Epithelial cell of esophagus (primary cell): ENCODE measurements around the gene NAGS.
"Not testable (repeated sequence)": the region's sequence is repeated elsewhere in the genome, so short reads cannot be mapped to it uniquely, and the experiment has no call there.

Experiments
- DNase-seq: peaks from one replicate; pipeline ENCODE4 v3.0.0; 2010; ENCODE audit warnings: low read depth
- H3K4me3 ChIP-seq: 2 replicates; pipeline ENCODE4 v1.5.1; 2011; ENCODE audit warnings: mild to moderate bottlenecking, low read length, control low read depth
- TF ChIP-seq, protein P1 (sequence below): IDR thresholded peaks from 2 replicates; pipeline ENCODE4 v1.5.1; 2011; ENCODE audit warnings: low read depth, mild to moderate bottlenecking, low read length, control low read depth, inconsistent platforms; ENCODE audit not compliant: insufficient read depth; ENCODE audit errors: missing control alignments

NAGS gene

GRCh38 chr17:44004077-44004760 lies at the start of gene NAGS:
NAGS (plus strand) TSS chr17:44004622; CDS start chr17:44004664, 42 bp downstream.
- TF ChIP-seq, protein P1, sequence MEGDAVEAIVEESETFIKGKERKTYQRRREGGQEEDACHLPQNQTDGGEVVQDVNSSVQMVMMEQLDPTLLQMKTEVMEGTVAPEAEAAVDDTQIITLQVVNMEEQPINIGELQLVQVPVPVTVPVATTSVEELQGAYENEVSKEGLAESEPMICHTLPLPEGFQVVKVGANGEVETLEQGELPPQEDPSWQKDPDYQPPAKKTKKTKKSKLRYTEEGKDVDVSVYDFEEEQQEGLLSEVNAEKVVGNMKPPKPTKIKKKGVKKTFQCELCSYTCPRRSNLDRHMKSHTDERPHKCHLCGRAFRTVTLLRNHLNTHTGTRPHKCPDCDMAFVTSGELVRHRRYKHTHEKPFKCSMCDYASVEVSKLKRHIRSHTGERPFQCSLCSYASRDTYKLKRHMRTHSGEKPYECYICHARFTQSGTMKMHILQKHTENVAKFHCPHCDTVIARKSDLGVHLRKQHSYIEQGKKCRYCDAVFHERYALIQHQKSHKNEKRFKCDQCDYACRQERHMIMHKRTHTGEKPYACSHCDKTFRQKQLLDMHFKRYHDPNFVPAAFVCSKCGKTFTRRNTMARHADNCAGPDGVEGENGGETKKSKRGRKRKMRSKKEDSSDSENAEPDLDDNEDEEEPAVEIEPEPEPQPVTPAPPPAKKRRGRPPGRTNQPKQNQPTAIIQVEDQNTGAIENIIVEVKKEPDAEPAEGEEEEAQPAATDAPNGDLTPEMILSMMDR, result no peak
- peak; percentile 42 for DNase-seq
- peak within 1 kb of the TSS; percentile 48 for H3K4me3 ChIP-seq

- TF ChIP-seq, protein P1, result no peak
- no peak overlapping the region for H3K4me3 ChIP-seq
- no peak for DNase-seq
Observed at GRCh38 chr17:43956222-43956621, 48.2 kb upstream of the NAGS start.

DNA sequence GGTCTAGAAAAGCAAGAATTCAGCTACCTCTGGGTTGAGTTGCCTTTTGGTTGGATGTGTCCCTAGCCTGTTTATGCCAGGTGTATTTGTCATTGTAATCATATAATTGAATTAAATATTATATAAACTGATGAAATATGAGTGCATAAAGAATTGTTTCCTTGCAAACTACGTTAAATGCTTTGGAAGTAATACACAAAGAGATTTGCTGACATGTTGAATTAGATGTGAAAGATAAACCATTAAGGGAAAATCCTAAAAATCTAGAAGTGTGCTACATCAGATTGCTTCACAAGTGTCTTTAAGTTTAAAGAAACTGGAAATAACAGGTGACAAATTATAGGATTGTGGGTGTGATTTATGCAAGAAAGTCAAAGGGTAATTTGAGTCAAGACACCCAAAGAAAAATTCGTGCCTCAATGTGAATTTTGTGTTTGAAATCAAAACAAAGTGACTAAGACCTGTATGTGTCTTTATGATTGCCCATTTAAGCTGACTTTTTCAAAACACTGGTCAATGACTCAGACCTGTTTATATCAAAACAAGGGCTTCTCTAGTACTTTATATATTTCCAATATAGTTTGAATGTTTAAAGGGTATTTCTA lies 45.6 kb upstream of the NAGS start:
- TF ChIP-seq, protein P1, result no peak
- no peak overlapping the region for H3K4me3 ChIP-seq
- peak; percentile 27 for DNase-seq

- not testable (repeated sequence) for H3K4me3 ChIP-seq, DNase-seq
Observed at GRCh38 chr17:43961292-43961691, 43.1 kb upstream of the NAGS start.

DNA sequence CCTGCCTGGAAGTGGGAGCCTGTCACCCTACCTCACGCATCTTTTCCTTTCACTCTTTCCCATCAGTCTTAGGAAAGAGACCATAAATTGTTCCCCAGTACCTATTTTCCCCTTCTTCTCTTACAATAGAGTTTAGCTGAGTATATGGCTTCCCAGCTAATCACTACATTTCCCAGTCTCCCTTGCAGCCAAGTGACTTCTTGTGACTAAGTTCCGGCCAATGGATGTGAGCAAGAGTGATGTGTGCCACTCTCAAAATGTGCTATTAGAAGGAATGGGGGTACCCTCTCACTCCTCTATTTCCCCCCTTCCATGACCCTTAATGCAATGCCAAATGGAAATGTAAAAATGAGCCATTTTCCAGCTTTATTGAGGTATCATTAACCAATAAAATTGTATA lies 42.5 kb upstream of the NAGS start:
- DNase-seq, result no peak
- TF ChIP-seq, protein P1, result no peak
- H3K4me3 ChIP-seq, result no peak overlapping the region

DNA sequence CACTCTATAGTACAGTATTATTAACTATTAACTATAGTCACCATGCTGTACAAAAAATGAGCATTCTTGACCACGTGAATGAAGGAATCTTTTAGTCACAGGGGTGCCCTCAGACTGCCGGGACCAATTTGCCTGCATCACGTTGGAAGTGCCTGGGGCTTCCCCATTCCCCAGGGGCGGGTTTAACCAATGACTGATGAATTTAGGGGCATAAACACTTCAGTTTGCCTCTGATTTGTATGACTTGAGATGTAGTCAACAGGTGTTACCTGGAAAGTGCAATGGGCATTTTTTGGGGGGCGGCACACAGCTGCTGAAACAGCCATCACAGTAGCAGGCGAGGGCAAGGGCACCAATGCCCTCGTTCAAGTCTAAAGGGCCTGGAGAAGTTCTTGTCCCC lies 41.9 kb upstream of the NAGS start:
- no peak overlapping the region for H3K4me3 ChIP-seq
- no peak for DNase-seq
- TF ChIP-seq, protein P1, result no peak

- H3K4me3 ChIP-seq, result no peak overlapping the region
- peak; percentile 46 for DNase-seq
- TF ChIP-seq, protein P1, result no peak
Observed at GRCh38 chr17:43966276-43966675, 38.1 kb upstream of the NAGS start.
